OCI-LY1 (cell line): ENCODE measurements around the gene CHMP1A.
"Not testable (repeated sequence)": the region's sequence is repeated elsewhere in the genome, so short reads cannot be mapped to it uniquely, and the experiment has no call there.

Source experiments
- H2AFZ ChIP-seq: fragments of 200-600 bp; sonication (generic), shearing (Covaris generic); 2 replicates; pipeline ENCODE4 v1.6.0; 2014; ENCODE audit warnings: antibody characterized with exemption, mild to moderate bottlenecking, low read length
- H3F3A ChIP-seq: fragments of 200-600 bp; sonication (generic), shearing (Covaris generic); 2 replicates; pipeline ENCODE4 v1.6.0; 2014; ENCODE audit warnings: mild to moderate bottlenecking, antibody characterized with exemption, low read length, moderate library complexity; ENCODE audit not compliant: insufficient read depth
- H3K27ac ChIP-seq: fragments of 200-600 bp; sonication (generic); 2 replicates; pipeline ENCODE4 v1.5.1; 2014; ENCODE audit warnings: low read length, mixed run types, mild to moderate bottlenecking, low read depth; ENCODE audit not compliant: poor library complexity, severe bottlenecking
- H3K27me3 ChIP-seq: fragments of 200-600 bp; sonication (generic); 2 replicates; pipeline ENCODE4 v1.6.0; 2014; ENCODE audit warnings: antibody characterized with exemption, mild to moderate bottlenecking, low read length, moderate library complexity; ENCODE audit not compliant: insufficient read depth
- H3K36me3 ChIP-seq: fragments of 200-600 bp; sonication (generic); 2 replicates; pipeline ENCODE4 v1.6.1; 2014; ENCODE audit warnings: mild to moderate bottlenecking, antibody characterized with exemption, low read length, moderate library complexity, mixed read lengths; ENCODE audit not compliant: insufficient read depth
- H3K4me1 ChIP-seq: fragments of 200-600 bp; sonication (generic); 2 replicates; pipeline ENCODE4 v1.5.1; 2014; ENCODE audit warnings: mild to moderate bottlenecking, low read length, moderate library complexity; ENCODE audit not compliant: insufficient read depth, severe bottlenecking
- H3K4me2 ChIP-seq: fragments of 200-600 bp; sonication (generic), shearing (Covaris generic); 2 replicates; pipeline ENCODE4 v1.6.1; 2014; ENCODE audit warnings: low read length
- H3K4me3 ChIP-seq: fragments of 200-600 bp; sonication (generic); 2 replicates; pipeline ENCODE4 v1.5.1; 2014; ENCODE audit warnings: low read length, low read depth, mild to moderate bottlenecking, mixed read lengths; ENCODE audit not compliant: poor library complexity, severe bottlenecking
- H3K79me2 ChIP-seq: fragments of 200-600 bp; shearing (Covaris generic); 2 replicates; pipeline ENCODE4 v1.6.1; 2016; ENCODE audit warnings: mixed run types, low read length, mixed read lengths; ENCODE audit not compliant: insufficient read depth
- H3K9ac ChIP-seq: fragments of 200-600 bp; sonication (generic), shearing (Covaris generic); 2 replicates; pipeline ENCODE4 v1.6.1; 2014; ENCODE audit warnings: mild to moderate bottlenecking, low read length, mixed read lengths
- H3K9me2 ChIP-seq: fragments of 200-600 bp; sonication (generic), shearing (Covaris generic); 2 replicates; pipeline ENCODE4 v1.6.1; 2014; ENCODE audit warnings: low read depth, mild to moderate bottlenecking, low read length, mixed read lengths
- H3K9me3 ChIP-seq: fragments of 200-600 bp; shearing (Covaris generic); 2 replicates; pipeline ENCODE4 v1.6.1; 2014; ENCODE audit warnings: low read length, mixed read lengths
- H4K20me1 ChIP-seq: fragments of 200-600 bp; sonication (generic), shearing (Covaris generic); 2 replicates; pipeline ENCODE4 v1.6.0; 2016; ENCODE audit warnings: mild to moderate bottlenecking, low read length; ENCODE audit not compliant: insufficient read depth
- EZH2 ChIP-seq: fragments of 200-600 bp; sonication (generic), shearing (Covaris generic); IDR thresholded peaks from 2 replicates; pipeline ENCODE4 v1.8.0; 2017; ENCODE audit warnings: borderline replicate concordance, mixed run types, mild to moderate bottlenecking, antibody characterized with exemption, low read length, moderate library complexity, mixed read lengths
- TF ChIP-seq, protein P1 (sequence below): fragments of 200-600 bp; sonication (generic), shearing (Covaris generic); IDR thresholded peaks from 2 replicates; pipeline ENCODE4 v1.5.1; 2017; ENCODE audit warnings: mild to moderate bottlenecking, antibody characterized with exemption, low read length, moderate library complexity, mixed read lengths

CHMP1A gene

GRCh38 chr16:89695086-89695874 is 37.8 kb upstream of the CHMP1A start:
- H2AFZ ChIP-seq = no peak overlapping the region
- no peak overlapping the region for H3K4me3 ChIP-seq
- TF ChIP-seq, protein P1, sequence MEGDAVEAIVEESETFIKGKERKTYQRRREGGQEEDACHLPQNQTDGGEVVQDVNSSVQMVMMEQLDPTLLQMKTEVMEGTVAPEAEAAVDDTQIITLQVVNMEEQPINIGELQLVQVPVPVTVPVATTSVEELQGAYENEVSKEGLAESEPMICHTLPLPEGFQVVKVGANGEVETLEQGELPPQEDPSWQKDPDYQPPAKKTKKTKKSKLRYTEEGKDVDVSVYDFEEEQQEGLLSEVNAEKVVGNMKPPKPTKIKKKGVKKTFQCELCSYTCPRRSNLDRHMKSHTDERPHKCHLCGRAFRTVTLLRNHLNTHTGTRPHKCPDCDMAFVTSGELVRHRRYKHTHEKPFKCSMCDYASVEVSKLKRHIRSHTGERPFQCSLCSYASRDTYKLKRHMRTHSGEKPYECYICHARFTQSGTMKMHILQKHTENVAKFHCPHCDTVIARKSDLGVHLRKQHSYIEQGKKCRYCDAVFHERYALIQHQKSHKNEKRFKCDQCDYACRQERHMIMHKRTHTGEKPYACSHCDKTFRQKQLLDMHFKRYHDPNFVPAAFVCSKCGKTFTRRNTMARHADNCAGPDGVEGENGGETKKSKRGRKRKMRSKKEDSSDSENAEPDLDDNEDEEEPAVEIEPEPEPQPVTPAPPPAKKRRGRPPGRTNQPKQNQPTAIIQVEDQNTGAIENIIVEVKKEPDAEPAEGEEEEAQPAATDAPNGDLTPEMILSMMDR = no peak
- no peak for TF ChIP-seq EZH2
- H4K20me1 ChIP-seq = no peaks in the 10 kb centered on the region
- no peaks in the 10 kb centered on the region for H3K9me2 ChIP-seq
- peaks cover 59% of the 10 kb centered on the region for H3K36me3 ChIP-seq
- no peak overlapping the region for H3K9ac ChIP-seq
- H3F3A ChIP-seq = no peaks in the 10 kb centered on the region
- no peaks in the 10 kb centered on the region for H3K27me3 ChIP-seq
- no peaks in the 10 kb centered on the region for H3K79me2 ChIP-seq
- no peaks in the 10 kb centered on the region for H3K9me3 ChIP-seq
- no peak overlapping the region for H3K4me2 ChIP-seq
- H3K27ac ChIP-seq = no peak overlapping the region
- H3K4me1 ChIP-seq = peaks cover 6% of the 10 kb centered on the region

- H3K36me3 ChIP-seq = peaks cover 64% of the 10 kb centered on the region
- H3K9me2 ChIP-seq, H4K20me1 ChIP-seq, H3K79me2 ChIP-seq, H2AFZ ChIP-seq, H3K27me3 ChIP-seq, H3K9ac ChIP-seq, H3K27ac ChIP-seq, H3K9me3 ChIP-seq, H3F3A ChIP-seq, H3K4me3 ChIP-seq, H3K4me2 ChIP-seq, H3K4me1 ChIP-seq: not testable (repeated sequence)
Measured at GRCh38 chr16:89694784-89695085, 37.2 kb upstream of the CHMP1A start.

DNA sequence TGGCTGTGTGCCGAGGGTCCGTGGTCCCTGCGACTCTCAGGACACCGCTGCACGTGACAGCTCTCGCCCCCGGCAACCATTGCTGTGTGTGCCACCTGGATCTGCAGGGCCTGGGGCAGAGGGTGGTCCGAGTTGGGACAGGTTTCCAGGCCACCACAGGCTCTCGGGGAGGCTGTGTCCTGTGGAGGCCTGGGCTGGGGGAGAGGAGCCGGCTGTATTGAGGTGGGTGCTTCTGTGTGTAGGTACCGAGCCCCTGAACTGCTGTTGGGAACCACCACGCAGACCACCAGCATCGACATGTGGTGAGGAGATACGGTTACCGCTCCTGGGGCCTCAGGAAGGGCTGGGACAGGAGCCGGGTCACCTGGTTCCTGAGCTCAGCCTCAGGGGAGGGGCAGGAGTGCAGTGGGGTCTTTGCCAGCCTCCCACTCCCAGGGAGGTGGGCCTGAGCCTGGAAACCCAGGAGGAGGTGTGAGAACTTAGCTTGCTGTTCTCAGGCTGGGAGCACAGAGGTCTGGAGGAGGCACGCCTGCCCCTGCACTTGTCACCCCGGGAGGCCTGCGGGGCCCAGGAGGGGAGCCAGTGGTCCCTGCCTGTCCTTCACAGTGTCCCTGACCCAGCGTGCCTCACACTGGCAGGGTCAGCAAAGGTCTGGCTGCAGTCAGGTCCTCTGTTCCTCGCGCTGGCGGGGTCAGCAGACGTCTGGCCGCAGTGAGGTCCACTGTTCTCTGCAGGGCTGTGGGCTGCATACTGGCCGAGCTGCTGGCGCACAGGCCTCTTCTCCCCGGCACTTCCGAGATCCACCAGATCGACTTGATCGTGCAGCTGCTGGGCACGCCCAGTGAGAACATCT is 36.6 kb upstream of the CHMP1A start:
- Histone ChIP-seq H3K36me3 (peaks cover 67% of the 10 kb centered on the region), H3K4me2 (no peak overlapping the region), H3F3A (no peaks in the 10 kb centered on the region), H3K4me1 (no peaks in the 10 kb centered on the region), H3K27me3 (no peaks in the 10 kb centered on the region), H4K20me1 (no peaks in the 10 kb centered on the region), H3K79me2 (no peaks in the 10 kb centered on the region), H3K27ac (no peak overlapping the region), H2AFZ (no peak overlapping the region), H3K4me3 (no peak overlapping the region), H3K9me2 (no peaks in the 10 kb centered on the region), H3K9me3 (no peaks in the 10 kb centered on the region), H3K9ac (no peak overlapping the region)
- no peak for TF ChIP-seq EZH2
- TF ChIP-seq, protein P1 = no peak
